Ishikawa (cell line): ENCODE data around the gene PREX1.

ENCODE experiments used
- CEBPB ChIP-seq: IDR thresholded peaks from 2 replicates; pipeline ENCODE4 v1.6.1; 2012
- CREB1 ChIP-seq: IDR thresholded peaks from 2 replicates; pipeline ENCODE4 v1.6.1; 2012; ENCODE audit warnings: low read depth
- EGR1 ChIP-seq: IDR thresholded peaks from 2 replicates; pipeline ENCODE4 v1.6.1; 2012
- EP300 ChIP-seq: IDR thresholded peaks from 2 replicates; pipeline ENCODE4 v1.6.1; 2012; ENCODE audit warnings: borderline replicate concordance
- FOXM1 ChIP-seq: IDR thresholded peaks from 2 replicates; pipeline ENCODE4 v1.6.1; 2012; ENCODE audit warnings: low read depth, borderline replicate concordance
- MAX ChIP-seq: IDR thresholded peaks from 2 replicates; pipeline ENCODE4 v1.6.1; 2012
- NFIC ChIP-seq: IDR thresholded peaks from 2 replicates; pipeline ENCODE4 v1.6.1; 2012
- RAD21 ChIP-seq: IDR thresholded peaks from 2 replicates; pipeline ENCODE4 v1.6.1; 2012; ENCODE audit warnings: low read depth
- REST ChIP-seq: IDR thresholded peaks from 2 replicates; pipeline ENCODE4 v1.6.1; 2012; ENCODE audit warnings: low read depth, mild to moderate bottlenecking
- TAF1 ChIP-seq: IDR thresholded peaks from 2 replicates; pipeline ENCODE4 v1.6.1; 2012; ENCODE audit warnings: low read depth, mild to moderate bottlenecking
- TCF12 ChIP-seq: IDR thresholded peaks from 2 replicates; pipeline ENCODE4 v1.6.1; 2012; ENCODE audit warnings: low read depth
- TEAD4 ChIP-seq: IDR thresholded peaks from 2 replicates; pipeline ENCODE4 v1.6.1; 2012
- YY1 ChIP-seq: IDR thresholded peaks from 2 replicates; pipeline ENCODE4 v1.6.1; 2012; ENCODE audit warnings: low read depth
- ZBTB7A ChIP-seq: IDR thresholded peaks from 2 replicates; pipeline ENCODE4 v1.6.1; 2012; ENCODE audit warnings: low read depth
- TF ChIP-seq, protein P1 (sequence below): IDR thresholded peaks from 2 replicates; pipeline ENCODE4 v1.6.1; 2012

PREX1 gene

GRCh38 chr20:48760403-48760983 is 67.3 kb downstream of the PREX1 start:
- TF ChIP-seq TAF1 (no peak), MAX (no peak)

- no peak for TF ChIP-seq NFIC
- no peak for TF ChIP-seq EP300
- no peak for TF ChIP-seq ZBTB7A
- TF ChIP-seq, protein P1, sequence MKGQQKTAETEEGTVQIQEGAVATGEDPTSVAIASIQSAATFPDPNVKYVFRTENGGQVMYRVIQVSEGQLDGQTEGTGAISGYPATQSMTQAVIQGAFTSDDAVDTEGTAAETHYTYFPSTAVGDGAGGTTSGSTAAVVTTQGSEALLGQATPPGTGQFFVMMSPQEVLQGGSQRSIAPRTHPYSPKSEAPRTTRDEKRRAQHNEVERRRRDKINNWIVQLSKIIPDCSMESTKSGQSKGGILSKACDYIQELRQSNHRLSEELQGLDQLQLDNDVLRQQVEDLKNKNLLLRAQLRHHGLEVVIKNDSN: no peak
- no peak for TF ChIP-seq RAD21
- no peak for TF ChIP-seq CEBPB
- no peak for TF ChIP-seq TCF12
- TF ChIP-seq CREB1: no peak
- no peak for TF ChIP-seq YY1
- no peak for TF ChIP-seq FOXM1
- TF ChIP-seq TAF1: no peak
- no peak for TF ChIP-seq MAX
- no peak for TF ChIP-seq REST
- TF ChIP-seq TEAD4: no peak
- no peak for TF ChIP-seq EGR1
These were observed 68.1 kb downstream of the PREX1 start for GRCh38 chr20:48759631-48760245.

DNA sequence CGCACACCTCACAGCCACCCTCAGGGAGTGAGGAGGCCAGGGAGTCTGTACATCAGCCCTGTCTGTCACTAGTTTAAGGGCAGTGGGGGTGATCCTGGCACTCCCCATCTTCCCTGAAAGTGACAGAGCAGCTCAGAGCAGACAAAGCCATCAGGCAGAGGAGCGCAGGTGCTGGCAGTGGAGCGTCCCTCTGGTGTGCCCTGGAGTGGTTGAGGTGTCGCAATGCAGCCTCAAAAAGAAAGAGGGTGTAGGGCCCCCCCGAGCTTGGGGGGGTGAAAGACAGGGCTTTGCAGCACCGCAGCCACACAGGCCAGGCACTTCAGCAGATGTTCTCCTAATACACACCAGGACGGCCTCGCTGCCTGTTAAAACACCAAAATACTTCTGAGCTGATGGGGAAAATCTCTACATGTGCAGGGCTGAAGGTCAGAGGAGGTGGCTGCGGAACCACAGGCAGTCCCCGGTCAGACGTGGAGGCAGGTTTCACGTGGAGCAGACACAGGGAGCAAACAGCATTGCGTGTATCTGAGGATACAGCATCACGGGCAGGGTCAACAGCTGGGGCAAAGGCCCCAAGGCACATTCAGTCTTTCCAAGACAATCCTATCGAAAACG is 69.5 kb downstream of the PREX1 start:
- TF ChIP-seq EP300 (no peak), TAF1 (no peak), CEBPB (no peak)

DNA sequence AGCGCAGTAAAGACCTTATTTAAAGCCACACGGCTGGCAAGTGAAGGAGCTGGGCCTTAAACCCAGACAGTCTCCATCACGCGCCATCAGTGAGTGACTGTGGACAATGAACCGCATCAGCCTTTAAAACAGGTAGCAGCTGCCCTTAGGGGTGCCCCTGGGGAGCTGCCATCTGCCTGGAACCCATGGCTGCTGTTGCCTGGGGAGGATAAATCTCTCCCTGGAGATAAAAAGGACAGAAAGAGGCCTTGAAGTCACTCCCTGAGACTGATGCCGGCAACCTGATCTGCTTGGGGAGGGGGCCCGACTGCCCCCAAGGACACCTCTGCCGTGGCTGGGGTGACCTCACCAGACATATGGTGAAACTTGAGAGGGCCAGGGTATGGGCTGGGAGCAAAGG is 73.5 kb downstream of the PREX1 start:
- TF ChIP-seq, protein P1: no peak
- TF ChIP-seq CEBPB (no peak), MAX (no peak), YY1 (no peak), NFIC (no peak), EP300 (no peak)

- TF ChIP-seq REST: no peak
- TF ChIP-seq EP300: no peak
- TF ChIP-seq ZBTB7A: no peak
- no peak for TF ChIP-seq MAX
- TF ChIP-seq RAD21: no peak
- no peak for TF ChIP-seq TEAD4
- TF ChIP-seq, protein P1: no peak
- no peak for TF ChIP-seq EGR1
These were observed 74.8 kb downstream of the PREX1 start for GRCh38 chr20:48752963-48753362.
